ENCODE results near the gene C12orf56. TPM values are rescaled to one million over a fixed set of nuclear protein-coding genes. Genes with fewer than 3 reads are reported as not detected.

Gene C12orf56
- total and polyA plus RNA-seq, 7 experiments from 2014 or later: 0.10 to 0.34 TPM; not detected in 5

DNA sequence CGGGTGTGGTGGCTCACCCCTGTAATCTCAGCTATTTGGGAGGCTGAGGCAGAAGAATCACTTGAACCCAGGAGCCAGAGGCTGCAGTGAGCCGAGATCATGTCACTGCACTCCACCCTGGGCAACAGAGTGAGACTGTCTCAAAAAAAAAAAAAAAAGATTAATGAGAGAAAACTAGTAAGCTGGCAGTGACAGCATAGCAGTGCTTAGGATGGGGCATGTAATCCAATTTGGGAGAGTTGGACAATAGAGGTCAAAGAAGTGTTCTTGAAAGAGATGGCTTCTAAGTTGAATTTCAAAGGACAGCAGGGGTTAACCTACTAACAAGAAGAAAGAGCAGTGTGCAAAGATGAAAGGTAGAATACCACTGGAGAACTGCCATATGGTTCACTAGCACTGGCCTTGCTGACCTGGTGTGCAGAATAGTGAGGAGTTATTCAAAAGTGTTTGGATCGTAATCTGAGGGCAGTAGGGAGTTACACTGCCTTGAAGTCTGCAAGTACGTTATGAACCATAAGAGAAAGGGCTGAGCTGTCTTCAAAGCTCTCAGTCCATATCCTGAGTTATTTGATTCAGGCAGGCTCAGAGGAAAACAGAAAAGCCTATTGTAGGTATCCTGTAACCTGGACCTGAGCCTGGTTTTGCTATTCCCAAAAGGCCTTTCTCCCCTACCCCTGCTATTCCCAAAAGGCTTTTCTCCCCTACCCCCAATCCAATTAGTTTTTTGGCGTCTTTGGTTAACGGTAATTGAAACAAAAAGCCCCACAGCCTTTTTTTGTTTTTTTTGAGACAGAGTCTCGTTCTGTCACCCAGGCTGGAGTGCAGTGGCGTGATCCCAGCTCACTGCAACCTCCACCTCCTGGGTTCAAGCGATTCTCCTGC is 17.0 kb upstream of the C12orf56 start:
- peaks cover 8 to 44% (median 25%) of the 10 kb centered on the region in 7 donors for H3K4me1 Mint-ChIP-seq
- no peaks in the 10 kb centered on the region for H3K27me3 Mint-ChIP-seq
- ATAC-seq (no peak), DNase-seq (no peak)
- ChIA-PET POLR2A (interaction anchor here (1.0 kb wide), 1 partner anchor 10 kb away, joined by 3 read pairs; no protein-coding TSS in a partner anchor), CTCF (interaction anchor here (0.7 kb wide), 1 partner anchor 48 kb away, joined by 3 read pairs; no protein-coding TSS in a partner anchor)
- peak overlapping the region in 1 of 9 donors; percentile 88 for H3K27ac Mint-ChIP-seq
- Histone ChIP-seq H3K9me3 (ENCODE audit: control insufficient read depth in 2 of 3, low read length in 3 of 3) (no peaks in the 10 kb centered on the region), H3K27ac (ENCODE audit: low read depth, low read length) (no peak overlapping the region), H3K4me3 (ENCODE audit: low read length) (no peak overlapping the region), H3K27me3 (ENCODE audit: control insufficient read depth in 2 of 2, insufficient read depth in 2 of 2, low read length in 2 of 2) (no peaks in the 10 kb centered on the region), H3K4me1 (ENCODE audit: control insufficient read depth in 2 of 2, insufficient read depth in 2 of 2, low read length in 2 of 2) (peaks cover 0 to 8% of the 10 kb centered on the region in 2 donors), H3K36me3 (ENCODE audit: control insufficient read depth in 2 of 3, insufficient read depth in 3 of 3, low read length in 3 of 3) (peaks cover 0 to 27% (median 14%) of the 10 kb centered on the region in 3 experiments)
- H3K4me3 Mint-ChIP-seq: peak overlapping the region in 1 of 10 donors; percentile 3
- intact Hi-C loops (cut with micrococcal nuclease): loop anchor here in 1 of 2 donors (10.0 kb wide), 3 partner anchors 1727 to 1897 kb away; partner anchors contain the start of genes HELB and LLPH
- H3K36me3 Mint-ChIP-seq: peaks cover 8 to 13% (median 11%) of the 10 kb centered on the region in 5 donors
- H3K9me3 Mint-ChIP-seq: no peaks in the 10 kb centered on the region

DNA sequence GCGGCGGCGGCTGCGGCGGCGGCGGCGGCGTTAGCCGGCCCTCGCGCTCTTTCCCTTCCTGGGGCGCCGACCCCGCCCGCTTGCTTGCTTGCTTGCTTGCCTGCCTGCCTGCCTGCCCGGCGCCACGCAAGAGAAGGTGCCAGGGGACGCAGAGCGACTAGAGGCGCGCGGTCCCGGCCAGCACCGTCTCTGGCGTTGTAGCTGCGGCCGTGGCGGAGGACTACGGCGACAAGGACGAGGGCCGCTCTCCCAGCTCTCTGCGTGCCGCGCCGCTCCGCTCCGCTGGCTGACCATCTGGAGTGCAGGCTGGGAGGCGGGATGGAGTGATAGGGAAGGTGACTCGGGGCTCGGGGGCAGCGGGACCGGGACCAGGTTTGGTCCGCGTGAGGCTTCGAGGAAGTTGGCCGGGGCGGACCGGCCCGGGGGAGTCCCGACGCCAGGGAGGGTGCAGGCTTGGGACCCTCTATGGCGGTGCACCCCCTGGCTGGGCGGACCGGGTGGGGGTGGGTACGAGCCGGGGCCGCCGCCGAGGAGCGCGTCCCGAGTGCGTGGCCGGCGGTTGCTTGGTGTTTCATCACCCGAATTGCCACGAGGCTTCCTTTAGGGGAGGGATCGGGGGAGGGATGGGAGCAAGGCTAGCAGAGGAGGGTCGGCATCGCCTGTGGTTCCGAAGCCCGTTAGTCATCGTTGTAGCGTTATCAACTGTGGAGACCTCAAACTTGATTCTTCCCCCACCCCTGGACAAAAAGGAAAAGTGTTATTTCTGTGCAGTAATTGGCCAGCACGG is 14.1 kb upstream of the C12orf56 start:
- no peaks in the 10 kb centered on the region for H3K9me3 Mint-ChIP-seq
- H3K27ac Mint-ChIP-seq: peak overlapping the region; percentile 84 to 98 (median 88)
- peak; percentile 1 for ATAC-seq
- Histone ChIP-seq H3K27ac (ENCODE audit: low read depth, low read length) (peak overlapping the region; percentile 75), H3K4me1 (ENCODE audit: control insufficient read depth in 2 of 2, insufficient read depth in 2 of 2, low read length in 2 of 2) (peaks cover 0 to 8% of the 10 kb centered on the region in 2 donors), H3K27me3 (ENCODE audit: control insufficient read depth in 2 of 2, insufficient read depth in 2 of 2, low read length in 2 of 2) (no peaks in the 10 kb centered on the region), H3K36me3 (ENCODE audit: control insufficient read depth in 2 of 3, insufficient read depth in 3 of 3, low read length in 3 of 3) (peaks cover 0 to 6% (median 0%) of the 10 kb centered on the region in 3 experiments), H3K4me3 (ENCODE audit: low read length) (peak overlapping the region; percentile 81), H3K9me3 (ENCODE audit: control insufficient read depth in 2 of 3, low read length in 3 of 3) (no peaks in the 10 kb centered on the region)
- DNase-seq: peak in 6 of 9 donors; percentile 11 to 67 (median 16)
- no peaks in the 10 kb centered on the region for H3K27me3 Mint-ChIP-seq
- CTCF ChIA-PET: interaction anchor here (0.8 to 1.3 kb wide), 2 partner anchors 144 to 393 kb away, joined by 3 read pairs; no protein-coding TSS in a partner anchor
- peaks cover 0 to 1% (median 0%) of the 10 kb centered on the region in 5 donors for H3K36me3 Mint-ChIP-seq
- peak overlapping the region; percentile 90 to 99 (median 95) for H3K4me3 Mint-ChIP-seq
- intact Hi-C loops (cut with micrococcal nuclease): loop anchor here (1.0 to 10.0 kb wide), 15 partner anchors 14 to 1900 kb away; partner anchors contain the start of genes KICS2 (in 2 of the 2), LEMD3 (in 2 of the 2), LLPH (in 2 of the 2) and TBK1 (in 2 of the 2)
- POLR2A ChIA-PET: interaction anchor here (0.6 to 2.7 kb wide), 6 partner anchors 15 to 624 kb away, joined by 3 to 7 read pairs (median 4); partner anchors contain the start of gene KICS2
- peaks cover 8 to 43% (median 25%) of the 10 kb centered on the region in 7 donors for H3K4me1 Mint-ChIP-seq

DNA sequence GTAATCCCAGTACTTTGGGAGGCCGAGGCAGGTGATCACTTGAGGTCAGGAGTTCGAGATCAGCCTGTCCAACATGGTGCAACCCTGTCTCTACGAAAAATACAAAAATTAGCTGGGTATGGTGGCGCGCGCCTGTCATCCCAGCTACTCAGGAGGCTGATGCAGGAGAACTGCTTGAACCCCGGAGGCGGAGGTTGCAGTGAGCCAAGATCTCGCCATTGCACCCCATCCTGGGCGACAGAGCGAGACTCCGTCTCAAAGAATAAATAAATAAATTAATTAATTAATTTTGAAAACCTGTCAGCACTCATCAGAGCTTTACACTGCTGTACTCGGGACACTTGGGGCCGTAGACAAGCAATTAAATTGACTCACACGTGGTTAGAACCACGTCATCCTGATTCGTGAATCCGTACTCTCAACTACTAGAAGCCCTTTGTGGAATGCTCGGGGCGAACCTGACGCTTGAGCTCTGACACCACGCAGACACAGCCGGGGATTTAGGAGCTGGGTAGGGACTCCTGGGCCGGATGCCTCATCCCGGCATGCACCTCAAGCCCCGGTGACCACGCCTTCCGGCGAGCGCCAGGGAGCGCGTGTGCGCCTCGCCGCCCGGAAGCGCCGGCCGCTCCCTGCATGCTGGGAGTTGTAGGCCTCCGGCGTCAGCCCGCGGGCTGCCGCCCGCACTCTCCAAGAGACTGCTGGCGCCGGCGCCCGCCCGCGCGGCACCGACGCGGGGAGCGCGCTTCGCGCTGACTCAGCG is 13.3 kb upstream of the C12orf56 start, which contains the start of gene XPOT:
TSS of gene XPOT (plus strand) at position 686 of the 763 bp plus-strand sequence. CDS start 5,644 bp downstream, outside the sequence.
- DNase-seq: peak; percentile 85 to 94 (median 92)
- Mint-ChIP-seq H3K4me3 (peak within 1 kb of the TSS; percentile 90 to 99 (median 96)), H3K4me1 (peaks cover 8 to 41% (median 25%) of the 10 kb centered on the region in 7 donors), H3K27ac (peak within 1 kb of the TSS; percentile 84 to 98 (median 95)), H3K27me3 (no peaks in the 10 kb centered on the region), H3K9me3 (no peaks in the 10 kb centered on the region), H3K36me3 (peaks cover 0 to 1% (median 0%) of the 10 kb centered on the region in 5 donors)
- Histone ChIP-seq H3K4me3 (ENCODE audit: low read length) (peak within 1 kb of the TSS; percentile 81), H3K27ac (ENCODE audit: low read depth, low read length) (peak within 1 kb of the TSS; percentile 82), H3K9me3 (ENCODE audit: control insufficient read depth in 2 of 3, low read length in 3 of 3) (no peaks in the 10 kb centered on the region), H3K27me3 (ENCODE audit: control insufficient read depth in 2 of 2, insufficient read depth in 2 of 2, low read length in 2 of 2) (no peaks in the 10 kb centered on the region), H3K4me1 (ENCODE audit: control insufficient read depth in 2 of 2, insufficient read depth in 2 of 2, low read length in 2 of 2) (peaks cover 0 to 8% of the 10 kb centered on the region in 2 donors), H3K36me3 (ENCODE audit: control insufficient read depth in 2 of 3, insufficient read depth in 3 of 3, low read length in 3 of 3) (peaks cover 0 to 6% (median 0%) of the 10 kb centered on the region in 3 experiments)
- POLR2A ChIA-PET: interaction anchor here (0.5 to 2.7 kb wide), 9 partner anchors 14 to 623 kb away, joined by 3 to 7 read pairs (median 3); partner anchors contain the start of gene KICS2
- intact Hi-C loops (cut with micrococcal nuclease): loop anchor here (1.0 to 10.0 kb wide), 15 partner anchors 14 to 1901 kb away; partner anchors contain the start of genes KICS2 (in 2 of the 2), LEMD3 (in 2 of the 2), LLPH (in 2 of the 2) and TBK1 (in 2 of the 2)
- ATAC-seq: peak; percentile 97
- CTCF ChIA-PET: interaction anchor here (0.8 to 1.3 kb wide), 3 partner anchors 19 to 394 kb away, joined by 3 read pairs; no protein-coding TSS in a partner anchor

DNA sequence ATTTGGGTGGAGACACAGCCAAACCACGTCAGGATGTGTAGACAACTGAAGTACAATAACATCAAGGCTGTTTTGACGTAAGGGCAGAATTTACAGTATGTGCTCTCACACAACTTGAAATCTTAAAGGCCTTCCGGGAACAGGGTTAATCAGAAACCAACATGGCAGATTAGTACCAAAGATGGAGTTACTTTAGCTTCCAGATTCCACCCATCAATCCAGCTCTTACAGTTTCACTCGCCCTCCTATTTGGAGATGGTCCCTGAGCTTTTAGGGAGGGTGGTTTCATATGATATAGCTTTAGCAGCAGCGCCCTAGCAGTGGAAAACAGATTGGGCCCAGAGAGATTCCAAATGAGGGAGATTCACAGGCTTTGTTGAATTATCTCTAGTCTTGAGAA is 11.6 kb upstream of the C12orf56 start:
- H3K27ac ChIP-seq (ENCODE audit: low read depth, low read length): no peak overlapping the region
- intact Hi-C loops (cut with micrococcal nuclease): loop anchor here in 1 of 2 donors (10.0 kb wide), 3 partner anchors 1733 to 1903 kb away; partner anchors contain the start of genes HELB and LLPH
- no peaks in the 10 kb centered on the region for H3K9me3 ChIP-seq (ENCODE audit: control insufficient read depth in 2 of 3, low read length in 3 of 3)
- ATAC-seq: no peak
- H3K27me3 ChIP-seq (ENCODE audit: control insufficient read depth in 2 of 2, insufficient read depth in 2 of 2, low read length in 2 of 2): no peaks in the 10 kb centered on the region
- peaks cover 0 to 6% (median 0%) of the 10 kb centered on the region in 3 experiments for H3K36me3 ChIP-seq (ENCODE audit: control insufficient read depth in 2 of 3, insufficient read depth in 3 of 3, low read length in 3 of 3)
- H3K27me3 Mint-ChIP-seq: no peaks in the 10 kb centered on the region
- no peaks in the 10 kb centered on the region for H3K9me3 Mint-ChIP-seq
- H3K4me3 Mint-ChIP-seq: peak overlapping the region in 2 of 10 donors; percentile 2 to 53
- no peaks in the 10 kb centered on the region for H3K36me3 Mint-ChIP-seq
- no peak for DNase-seq
- peaks cover 0 to 5% of the 10 kb centered on the region in 2 donors for H3K4me1 ChIP-seq (ENCODE audit: control insufficient read depth in 2 of 2, insufficient read depth in 2 of 2, low read length in 2 of 2)
- CTCF ChIA-PET: no interaction called here
- peak overlapping the region in 2 of 9 donors; percentile 1 to 17 for H3K27ac Mint-ChIP-seq
- POLR2A ChIA-PET: interaction anchor here (0.5 to 2.7 kb wide), 4 partner anchors 7 to 203 kb away, joined by 3 to 7 read pairs (median 4); partner anchors contain the start of gene KICS2
- peaks cover 6 to 28% (median 17%) of the 10 kb centered on the region in 7 donors for H3K4me1 Mint-ChIP-seq
- H3K4me3 ChIP-seq (ENCODE audit: low read length): no peak overlapping the region

DNA sequence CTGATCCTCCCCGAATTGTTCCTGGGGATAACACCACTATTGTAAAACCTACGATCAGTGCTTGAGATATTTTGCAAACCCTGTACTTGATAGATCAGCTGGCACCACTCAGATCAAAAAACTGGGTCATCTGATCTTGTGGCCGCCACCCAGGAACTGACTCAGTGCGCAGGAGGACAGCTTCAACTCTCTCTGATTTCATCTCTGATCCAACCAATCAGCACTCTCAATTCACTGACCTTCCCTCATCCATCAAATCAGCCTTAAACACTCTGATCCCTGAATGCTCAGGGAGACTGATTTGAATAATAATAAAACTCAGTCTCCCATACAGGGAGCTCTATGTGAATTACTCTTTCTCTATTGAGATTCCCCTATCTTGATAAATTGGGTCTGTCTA is 9.5 kb upstream of the C12orf56 start:
- ATAC-seq: no peak
- Mint-ChIP-seq H3K4me1 (peaks cover 0 to 12% (median 2%) of the 10 kb centered on the region in 7 donors), H3K27ac (no peak overlapping the region), H3K9me3 (no peaks in the 10 kb centered on the region), H3K36me3 (no peaks in the 10 kb centered on the region), H3K27me3 (no peaks in the 10 kb centered on the region), H3K4me3 (no peak overlapping the region)
- Histone ChIP-seq H3K27me3 (ENCODE audit: control insufficient read depth in 2 of 2, insufficient read depth in 2 of 2, low read length in 2 of 2) (no peaks in the 10 kb centered on the region), H3K36me3 (ENCODE audit: control insufficient read depth in 2 of 3, insufficient read depth in 3 of 3, low read length in 3 of 3) (peaks cover 0 to 6% (median 0%) of the 10 kb centered on the region in 3 experiments), H3K4me1 (ENCODE audit: control insufficient read depth in 2 of 2, insufficient read depth in 2 of 2, low read length in 2 of 2) (no peaks in the 10 kb centered on the region), H3K9me3 (ENCODE audit: control insufficient read depth in 2 of 3, low read length in 3 of 3) (no peaks in the 10 kb centered on the region), H3K4me3 (ENCODE audit: low read length) (no peak overlapping the region), H3K27ac (ENCODE audit: low read depth, low read length) (no peak overlapping the region)
- intact Hi-C loops (cut with micrococcal nuclease): loop anchor here in 1 of 2 donors (10.0 kb wide), 3 partner anchors 1735 to 1905 kb away; partner anchors contain the start of genes HELB and LLPH
- CTCF ChIA-PET: no interaction called here
- POLR2A ChIA-PET: no interaction called here
- no peak for DNase-seq
